GM12892 (cell line): Measurements from ENCODE around the gene KRT6B.
"Not testable (repeated sequence)": the region's sequence is repeated elsewhere in the genome, so short reads cannot be mapped to it uniquely, and the experiment has no call there.

ENCODE experiments used
- POLR2A ChIP-seq: IDR thresholded peaks from 2 replicates; pipeline ENCODE4 v1.6.1; 2011; ENCODE audit warnings: low read depth, low read length, control low read depth
- TAF1 ChIP-seq: IDR thresholded peaks from 2 replicates; pipeline ENCODE4 v1.6.1; 2011; ENCODE audit warnings: low read depth, mild to moderate bottlenecking, control low read depth, low read length, borderline replicate concordance

DNA sequence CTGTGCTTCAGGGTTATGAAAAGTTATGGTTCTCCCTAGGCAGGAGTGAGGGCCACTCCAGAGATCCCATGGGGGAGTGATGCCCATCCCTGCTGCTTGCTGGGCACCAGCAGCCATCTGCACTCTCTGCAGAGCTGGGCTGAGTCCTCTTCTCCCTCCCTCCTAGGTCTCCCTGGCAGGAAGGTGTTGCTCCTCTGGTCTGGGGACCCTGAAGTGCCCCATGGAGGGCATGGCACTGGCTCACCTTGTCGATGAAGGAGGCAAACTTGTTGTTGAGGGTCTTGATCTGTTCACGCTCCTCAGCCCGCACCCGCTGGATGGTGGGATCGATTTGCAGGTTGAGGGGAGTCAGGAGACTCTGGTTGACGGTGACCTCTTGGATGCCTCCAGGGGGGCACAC lies 40.5 kb upstream of the KRT6B start:
- TF ChIP-seq POLR2A, TAF1: not testable (repeated sequence)
